ENCODE data around the gene PLXNB2.
A peak's percentile ranks its signal among the peaks of the same experiment; 100 is the strongest.
"Not testable (repeated sequence)": the region's sequence is repeated elsewhere in the genome, so short reads cannot be mapped to it uniquely, and the experiment has no call there.

PLXNB2 gene, protein sequence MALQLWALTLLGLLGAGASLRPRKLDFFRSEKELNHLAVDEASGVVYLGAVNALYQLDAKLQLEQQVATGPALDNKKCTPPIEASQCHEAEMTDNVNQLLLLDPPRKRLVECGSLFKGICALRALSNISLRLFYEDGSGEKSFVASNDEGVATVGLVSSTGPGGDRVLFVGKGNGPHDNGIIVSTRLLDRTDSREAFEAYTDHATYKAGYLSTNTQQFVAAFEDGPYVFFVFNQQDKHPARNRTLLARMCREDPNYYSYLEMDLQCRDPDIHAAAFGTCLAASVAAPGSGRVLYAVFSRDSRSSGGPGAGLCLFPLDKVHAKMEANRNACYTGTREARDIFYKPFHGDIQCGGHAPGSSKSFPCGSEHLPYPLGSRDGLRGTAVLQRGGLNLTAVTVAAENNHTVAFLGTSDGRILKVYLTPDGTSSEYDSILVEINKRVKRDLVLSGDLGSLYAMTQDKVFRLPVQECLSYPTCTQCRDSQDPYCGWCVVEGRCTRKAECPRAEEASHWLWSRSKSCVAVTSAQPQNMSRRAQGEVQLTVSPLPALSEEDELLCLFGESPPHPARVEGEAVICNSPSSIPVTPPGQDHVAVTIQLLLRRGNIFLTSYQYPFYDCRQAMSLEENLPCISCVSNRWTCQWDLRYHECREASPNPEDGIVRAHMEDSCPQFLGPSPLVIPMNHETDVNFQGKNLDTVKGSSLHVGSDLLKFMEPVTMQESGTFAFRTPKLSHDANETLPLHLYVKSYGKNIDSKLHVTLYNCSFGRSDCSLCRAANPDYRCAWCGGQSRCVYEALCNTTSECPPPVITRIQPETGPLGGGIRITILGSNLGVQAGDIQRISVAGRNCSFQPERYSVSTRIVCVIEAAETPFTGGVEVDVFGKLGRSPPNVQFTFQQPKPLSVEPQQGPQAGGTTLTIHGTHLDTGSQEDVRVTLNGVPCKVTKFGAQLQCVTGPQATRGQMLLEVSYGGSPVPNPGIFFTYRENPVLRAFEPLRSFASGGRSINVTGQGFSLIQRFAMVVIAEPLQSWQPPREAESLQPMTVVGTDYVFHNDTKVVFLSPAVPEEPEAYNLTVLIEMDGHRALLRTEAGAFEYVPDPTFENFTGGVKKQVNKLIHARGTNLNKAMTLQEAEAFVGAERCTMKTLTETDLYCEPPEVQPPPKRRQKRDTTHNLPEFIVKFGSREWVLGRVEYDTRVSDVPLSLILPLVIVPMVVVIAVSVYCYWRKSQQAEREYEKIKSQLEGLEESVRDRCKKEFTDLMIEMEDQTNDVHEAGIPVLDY (N-terminal part only)

GRCh38 chr22:50306753-50307749 is at the start of gene PLXNB2:
Gene PLXNB2 (minus strand): TSS chr22:50307646. CDS start chr22:50290584, 17,062 bp downstream.
- peak; percentile 55 for DNase-seq
- in situ Hi-C loops (cut with HindIII; ENCODE audit: low pct_ligation_motif_present, low pct_unique_long_range_greater_than_20kb, low sequenced_read_pairs), result no loop called here

DNA sequence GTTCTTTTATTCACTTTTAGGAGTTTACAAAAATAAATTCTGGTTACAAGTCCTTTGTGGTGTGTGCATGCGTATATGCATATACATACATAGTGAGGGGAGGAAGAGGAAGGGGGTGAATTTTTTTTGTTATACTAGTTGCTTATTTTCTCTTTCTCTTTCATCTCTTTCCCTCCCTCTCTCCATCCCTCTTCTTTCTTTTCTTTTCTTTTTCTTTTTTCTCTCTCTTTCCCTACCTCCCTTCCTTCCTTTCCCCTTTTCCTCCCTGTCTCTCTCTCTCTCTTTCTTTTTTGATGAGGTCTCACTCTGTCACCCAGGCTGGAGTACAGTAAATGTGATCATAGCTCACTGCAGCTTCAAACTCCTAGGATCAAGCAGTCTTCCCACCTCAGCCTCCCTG is 49.8 kb upstream of the PLXNB2 start:
- in situ Hi-C loops (cut with HindIII; ENCODE audit: low pct_ligation_motif_present, low pct_unique_long_range_greater_than_20kb, low sequenced_read_pairs), result no loop called here
- DNase-seq, result no peak

DNA sequence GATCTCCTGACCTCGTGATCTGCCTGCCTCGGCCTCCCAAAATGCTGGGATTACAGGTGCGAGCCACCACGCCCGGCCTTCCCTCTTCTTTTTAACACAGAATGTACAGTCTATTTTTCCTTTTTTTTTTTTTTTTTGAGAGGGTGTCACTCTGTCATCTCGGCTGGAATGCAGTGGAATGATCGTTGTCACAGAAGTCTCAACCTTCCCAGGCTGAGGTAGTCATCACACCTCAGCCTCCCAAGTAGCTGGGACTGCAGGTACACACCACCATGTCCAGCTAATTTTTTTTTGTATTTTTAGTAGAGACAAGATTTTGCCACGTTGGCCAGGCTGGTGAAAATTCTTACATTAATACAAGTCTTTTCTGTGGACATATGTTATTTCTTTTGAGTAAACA is 48.7 kb upstream of the PLXNB2 start:
- DNase-seq, result no peak
- in situ Hi-C loops (cut with HindIII; ENCODE audit: low pct_ligation_motif_present, low pct_unique_long_range_greater_than_20kb, low sequenced_read_pairs), result no loop called here

DNA sequence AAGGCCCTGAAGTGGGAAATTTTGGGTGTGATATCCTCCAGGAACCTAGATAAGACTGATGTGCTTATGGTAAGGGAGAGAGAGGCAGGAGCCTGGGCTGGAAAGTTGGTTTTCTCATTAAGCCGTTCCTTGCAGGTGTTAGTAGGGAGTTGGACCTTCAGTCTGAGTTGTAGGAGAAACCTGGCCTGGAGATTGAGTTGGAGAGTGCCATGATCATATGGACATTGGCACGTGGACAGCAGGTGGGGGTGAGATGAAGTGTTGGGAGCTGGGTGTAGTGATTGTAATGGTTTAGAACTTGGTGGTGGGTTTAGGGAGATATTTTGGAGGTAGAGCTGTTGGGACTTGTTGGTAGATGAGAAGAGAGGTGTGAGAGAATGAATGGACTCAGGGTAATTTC is 40.6 kb upstream of the PLXNB2 start:
- in situ Hi-C loops (cut with HindIII; ENCODE audit: low pct_ligation_motif_present, low pct_unique_long_range_greater_than_20kb, low sequenced_read_pairs), result no loop called here
- DNase-seq, result no peak

DNA sequence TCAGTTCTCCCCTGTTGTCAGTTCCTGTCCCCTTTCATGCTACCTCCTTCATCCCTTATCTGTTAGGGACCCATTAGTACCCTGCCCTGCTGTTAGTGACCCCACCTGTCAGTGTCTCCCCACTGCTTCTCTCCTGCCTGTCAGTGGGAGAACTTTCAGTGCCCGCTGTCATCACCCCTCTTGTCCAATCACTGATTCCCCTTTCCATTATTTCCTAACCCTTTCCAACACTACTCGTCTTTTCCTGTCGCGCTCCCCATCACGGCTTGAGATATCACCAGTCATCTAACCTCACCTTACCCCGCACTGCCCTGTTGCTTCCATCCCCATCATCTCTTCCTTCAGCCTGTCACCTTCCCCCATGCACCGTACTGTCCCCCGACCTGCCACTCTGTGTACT is 39.7 kb upstream of the PLXNB2 start:
- in situ Hi-C loops (cut with HindIII; ENCODE audit: low pct_ligation_motif_present, low pct_unique_long_range_greater_than_20kb, low sequenced_read_pairs), result no loop called here
- no peak for DNase-seq

- DNase-seq, result no peak
- in situ Hi-C loops (cut with HindIII; ENCODE audit: low pct_ligation_motif_present, low pct_unique_long_range_greater_than_20kb, low sequenced_read_pairs), result no loop called here
These were observed 39.0 kb upstream of the PLXNB2 start for GRCh38 chr22:50346470-50346869.

DNA sequence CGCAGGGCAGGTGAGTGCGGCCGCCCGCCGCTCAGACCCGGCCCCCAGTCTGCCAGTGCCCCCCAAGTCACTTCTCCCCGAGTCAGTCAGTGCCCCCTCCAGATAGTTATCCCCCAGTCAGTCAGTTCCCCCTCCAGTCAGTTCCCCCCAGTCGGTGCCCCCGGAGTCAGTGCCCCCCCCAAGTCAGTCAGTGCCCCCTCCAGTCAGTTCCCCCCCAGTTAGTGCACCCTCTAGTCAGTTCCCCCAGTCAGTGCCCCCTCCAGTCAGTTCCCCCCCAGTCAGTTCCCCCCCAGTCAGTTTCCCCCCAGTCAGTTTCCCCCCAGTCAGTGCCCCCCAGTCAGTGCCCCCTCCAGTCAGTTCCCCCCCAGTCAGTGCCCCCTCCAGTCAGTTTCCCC is 36.1 kb upstream of the PLXNB2 start:
- DNase-seq, result no peak
- in situ Hi-C loops (cut with HindIII; ENCODE audit: low pct_ligation_motif_present, low pct_unique_long_range_greater_than_20kb, low sequenced_read_pairs), result no loop called here

DNA sequence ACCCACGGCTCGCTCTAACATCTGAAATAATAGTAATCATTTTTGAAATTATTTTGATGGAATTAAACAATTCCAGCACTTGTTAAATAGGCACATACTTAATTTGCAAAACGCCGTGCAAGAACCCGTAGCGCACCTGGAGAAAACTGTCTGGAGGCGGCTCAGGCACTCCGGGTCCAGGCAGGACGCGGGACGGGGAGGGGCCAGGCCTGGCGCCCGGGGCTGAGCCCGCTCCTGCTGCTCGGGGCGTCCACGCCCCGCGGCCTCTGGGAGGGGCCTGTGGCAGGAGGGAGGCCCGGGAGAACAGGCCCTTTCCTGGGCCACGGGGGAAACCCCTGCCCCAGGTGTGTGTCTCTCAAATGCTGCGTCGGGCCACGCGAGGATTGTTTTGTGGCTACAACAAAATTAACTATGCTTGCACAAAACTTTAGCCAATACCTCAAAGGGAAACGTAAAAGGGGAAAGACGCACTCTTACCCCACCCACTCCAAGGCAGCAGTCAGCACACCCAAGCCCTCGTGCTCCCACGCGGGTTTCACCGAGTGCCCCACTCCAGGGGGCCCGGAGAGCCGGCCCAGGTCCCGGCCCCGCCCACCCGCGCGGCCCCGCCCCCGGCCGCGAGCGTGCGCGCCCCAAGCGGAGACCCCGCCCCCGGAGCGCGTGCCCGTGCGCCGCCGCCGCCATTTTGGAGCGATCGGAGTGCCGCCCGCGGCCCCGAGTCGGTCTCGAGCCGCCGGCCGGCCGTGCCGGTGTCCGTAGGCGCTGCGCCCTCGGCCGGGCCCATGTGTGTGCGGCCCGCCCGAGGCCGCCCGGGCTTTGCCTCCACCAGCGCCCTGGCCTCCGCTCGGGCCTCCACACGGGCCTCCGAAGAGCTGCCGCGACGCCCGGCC is 35.5 kb upstream of the PLXNB2 start, which contains the start of gene PPP6R2:
TSS of gene PPP6R2 (plus strand) at position 677 of the 890 bp plus-strand sequence. CDS start 50,582 bp downstream, outside the sequence.
- in situ Hi-C loops (cut with HindIII; ENCODE audit: low pct_ligation_motif_present, low pct_unique_long_range_greater_than_20kb, low sequenced_read_pairs), result no loop called here

GRCh38 chr22:50341977-50342650 is 34.7 kb upstream of the PLXNB2 start:
- in situ Hi-C loops (cut with HindIII; ENCODE audit: low pct_ligation_motif_present, low pct_unique_long_range_greater_than_20kb, low sequenced_read_pairs), result no loop called here
- DNase-seq, result peak; percentile 87

More for the DNA sequence above, 35.5 kb upstream of the PLXNB2 start, which contains the start of gene PPP6R2:
- DNase-seq, result peak; percentile 68

DNA sequence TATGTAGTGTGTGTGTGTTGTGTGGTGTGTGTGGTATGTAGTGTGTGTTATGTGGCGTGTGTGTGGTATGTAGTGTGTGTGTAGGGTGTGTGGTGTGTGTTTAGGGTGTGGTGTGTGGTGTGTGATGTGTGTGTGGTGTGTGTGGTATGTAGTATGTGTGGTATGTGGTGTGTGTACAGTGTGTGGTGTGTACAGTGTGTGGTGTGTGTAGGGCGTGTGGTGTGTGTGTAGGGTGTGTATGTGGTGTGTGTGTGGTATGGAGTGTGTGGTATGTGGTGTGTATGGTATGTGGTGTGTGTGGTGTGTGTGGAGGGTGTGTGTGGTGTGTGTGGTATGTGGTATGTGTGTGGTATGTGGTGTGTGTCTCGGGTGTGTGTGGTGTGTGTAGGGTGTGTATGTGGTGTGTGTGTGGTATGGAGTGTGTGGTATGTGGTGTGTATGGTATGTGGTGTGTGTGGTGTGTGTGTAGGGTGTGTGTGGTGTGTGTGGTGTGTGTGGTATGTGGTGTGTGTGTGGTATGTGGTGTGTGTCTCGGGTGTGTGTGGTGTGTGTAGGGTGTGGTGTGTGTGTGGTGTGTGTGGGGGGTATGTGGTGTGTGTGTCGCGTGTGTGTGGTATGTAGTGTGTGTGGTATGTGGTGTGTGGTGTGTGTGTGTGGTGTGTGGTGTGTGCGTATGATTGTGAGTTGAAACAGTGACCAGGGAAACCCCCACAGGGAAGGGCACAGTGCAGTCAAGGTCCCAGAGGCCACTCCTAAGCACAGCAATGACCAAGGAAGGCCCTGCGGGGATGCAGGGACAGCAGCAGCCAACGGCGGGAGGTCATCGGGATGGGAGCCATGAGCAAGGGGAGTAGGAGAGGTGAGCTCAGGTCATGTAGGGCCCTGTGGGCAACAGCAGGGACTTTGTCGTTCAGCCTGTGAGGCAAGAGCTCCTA is 32.8 kb upstream of the PLXNB2 start:
- peak; percentile 9 for DNase-seq
- in situ Hi-C loops (cut with HindIII; ENCODE audit: low pct_ligation_motif_present, low pct_unique_long_range_greater_than_20kb, low sequenced_read_pairs), result no loop called here

DNA sequence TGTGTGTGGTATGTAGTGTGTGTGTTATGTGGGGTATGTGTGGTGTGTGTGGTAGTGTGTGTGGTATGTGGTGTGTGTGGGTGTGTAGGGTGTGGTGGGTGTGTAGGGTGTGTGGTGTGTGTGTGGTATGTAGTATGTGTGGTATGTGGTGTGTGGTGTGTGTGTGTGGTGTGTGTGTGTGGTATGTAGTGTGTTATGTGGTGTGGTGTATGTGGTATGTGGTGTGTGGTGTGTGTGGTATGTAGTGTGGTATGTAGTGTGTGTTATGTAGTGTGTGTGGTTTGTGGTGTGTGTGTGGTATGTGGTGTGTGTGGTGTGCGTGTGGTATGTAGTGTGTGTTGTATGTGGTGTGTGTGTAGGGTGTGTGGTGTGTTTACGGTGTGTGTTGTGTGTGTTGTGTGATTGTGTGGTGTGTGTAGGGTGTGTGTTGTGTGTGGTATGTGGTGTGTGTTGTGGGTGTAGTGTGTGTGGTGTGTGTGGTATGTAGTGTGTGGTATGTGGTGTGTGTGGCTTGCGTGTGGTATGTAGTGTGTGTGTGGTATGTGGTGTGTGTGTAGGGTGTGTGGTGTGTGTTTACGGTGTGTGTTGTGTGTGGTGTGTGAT is 31.5 kb upstream of the PLXNB2 start:
- in situ Hi-C loops (cut with HindIII; ENCODE audit: low pct_ligation_motif_present, low pct_unique_long_range_greater_than_20kb, low sequenced_read_pairs), result no loop called here
- no peak for DNase-seq

DNA sequence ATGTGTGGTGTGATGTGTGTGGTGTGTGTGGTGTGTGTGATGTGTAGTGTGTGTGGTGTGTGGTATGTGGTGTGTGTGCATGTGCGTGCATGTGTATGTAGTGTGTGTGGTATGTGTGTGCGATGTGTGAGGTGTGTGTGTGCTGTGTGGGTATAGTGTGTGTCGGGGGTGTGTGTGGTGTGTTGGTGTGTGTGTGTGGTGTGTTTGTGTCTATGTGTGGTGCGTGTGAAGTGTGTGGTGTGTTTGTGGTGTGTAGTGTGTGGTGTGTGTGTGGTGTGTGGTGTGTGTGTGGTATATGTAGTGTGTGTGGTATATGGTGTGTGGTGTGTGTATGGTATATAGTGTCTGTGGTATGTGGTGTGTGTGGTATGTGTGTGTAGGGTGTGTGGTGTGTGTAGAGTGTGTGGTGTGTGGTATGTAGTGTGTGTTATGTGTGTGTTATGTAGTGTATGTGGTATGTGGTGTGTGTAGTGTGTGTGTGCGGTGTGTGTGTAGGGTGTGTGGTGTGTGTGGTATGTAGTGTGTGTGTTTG is 30.7 kb upstream of the PLXNB2 start:
- in situ Hi-C loops (cut with HindIII; ENCODE audit: low pct_ligation_motif_present, low pct_unique_long_range_greater_than_20kb, low sequenced_read_pairs), result no loop called here
- DNase-seq, result no peak

DNA sequence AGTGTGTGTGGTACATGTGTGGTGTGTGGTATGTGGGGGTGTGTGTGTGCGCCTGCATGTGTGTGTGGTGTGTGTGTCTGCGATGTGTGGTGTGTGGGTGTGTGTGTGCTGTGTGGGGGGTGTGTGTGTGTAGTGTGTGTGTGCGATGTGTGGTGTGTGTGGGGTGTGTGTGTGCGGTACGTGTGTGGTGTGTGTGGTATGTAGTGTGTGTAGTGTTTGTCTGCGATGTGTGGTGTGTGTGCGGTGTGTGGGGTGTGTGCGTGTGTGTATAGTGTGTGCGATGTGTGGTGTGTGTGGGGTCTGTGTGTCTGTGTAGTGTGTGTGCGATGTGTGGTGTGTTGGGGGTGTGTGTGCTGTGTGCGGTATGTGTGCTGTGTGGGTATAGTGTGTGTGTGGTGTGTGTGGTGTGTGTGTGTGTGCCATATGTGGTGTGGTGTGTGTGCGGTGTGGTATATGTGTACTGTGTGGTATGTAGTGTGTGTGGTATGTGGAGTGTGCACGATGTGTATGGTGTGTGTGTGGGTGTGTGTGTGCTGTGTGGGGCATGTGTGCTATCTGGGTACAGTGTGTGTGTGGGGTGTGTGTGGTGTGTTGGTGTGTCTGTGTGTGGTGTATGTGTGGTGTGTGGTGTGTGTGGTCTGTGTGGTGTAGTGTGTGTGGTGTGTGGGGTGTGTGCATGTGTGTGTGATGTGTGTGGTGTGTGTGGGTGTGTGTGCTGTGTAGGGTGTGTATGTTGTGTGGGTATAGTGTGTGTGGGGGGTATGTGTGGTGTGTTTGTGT is 30.0 kb upstream of the PLXNB2 start:
- in situ Hi-C loops (cut with HindIII; ENCODE audit: low pct_ligation_motif_present, low pct_unique_long_range_greater_than_20kb, low sequenced_read_pairs), result no loop called here

DNA sequence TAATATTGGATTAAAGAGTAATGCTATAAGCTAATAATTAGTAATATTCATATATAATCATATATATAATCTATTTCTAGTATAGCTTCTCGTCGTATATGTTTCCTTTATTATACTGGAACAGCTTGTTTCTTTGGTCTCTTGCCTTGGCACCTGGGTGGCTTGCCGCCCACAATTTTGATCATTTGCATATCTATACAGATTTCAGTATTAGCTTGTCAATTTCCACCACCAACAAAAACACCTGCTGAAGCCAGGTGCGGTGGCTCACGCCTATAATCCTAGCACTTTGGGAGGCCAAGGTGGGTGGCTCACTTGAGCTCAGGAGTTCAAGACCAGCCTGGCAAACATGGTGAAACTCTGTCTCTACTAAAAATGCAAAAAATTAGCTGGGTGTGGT is 27.0 kb upstream of the PLXNB2 start:
- DNase-seq; in situ Hi-C loops (cut with HindIII; ENCODE audit: low pct_ligation_motif_present, low pct_unique_long_range_greater_than_20kb, low sequenced_read_pairs): not testable (repeated sequence)

More for the DNA sequence above, 30.0 kb upstream of the PLXNB2 start:
- DNase-seq, result no peak
